HCT116 (cell line): ENCODE data around the gene ALAS2. TPM values are rescaled to one million over a fixed set of nuclear protein-coding genes. Genes with fewer than 3 reads are reported as not detected.

Experiments
- ATAC-seq: fragments of 200-7000 bp; cut with Tn5 transposase; 2 replicates; pipeline ENCODE4 v1.9.1; 2020; ENCODE audit warnings: mild to moderate bottlenecking, moderate library complexity
- BruUV-seq: library from RNA; stranded (reverse); fragments of 400-500 nt; replicated peaks from 2 replicates; lab custom pipeline; 2021; lab: Mats Ljungman, UMichigan
- CTCF ChIA-PET: fragments of 300-600 bp; sonication (Branson Sonifier 250); formaldehyde crosslinking; loops from one replicate; lab custom pipeline; 2021; ENCODE audit warnings: antibody characterized with exemption; lab: Charles Lee
- POLR2A ChIA-PET: fragments of 300-600, 350-600 bp; sonication (Branson Sonifier 250); formaldehyde crosslinking; loops from one replicate; lab custom pipeline; 2021; ENCODE audit warnings: antibody characterized with exemption; lab: Charles Lee
- RAD21 ChIA-PET, 2 experiments: fragments of 300-600 bp; sonication (Branson Sonifier 250); formaldehyde crosslinking; loops; one replicate each; lab custom pipeline; 2023; ENCODE audit warnings: low total read pairs in 2 of 2; ENCODE audit not compliant: uncharacterized antibody in 2 of 2, unreplicated experiment in 2 of 2, low non-redundant PET in 1 of 2; lab: Charles Lee
- DNase-seq: peaks from one replicate; pipeline ENCODE4 v3.0.0-alpha.2; 2010; ENCODE audit warnings: low read depth, low spot score
- H2AFZ ChIP-seq: fragments of 200-600 bp; shearing (Covaris generic), sonication (generic); 2 replicates; pipeline ENCODE4 v1.6.1; 2017; ENCODE audit warnings: low read depth, mixed run types, mixed read lengths, antibody characterized with exemption, low read length; ENCODE audit not compliant: poor library complexity, severe bottlenecking
- H3K27ac ChIP-seq: 2 replicates; pipeline ENCODE4 v1.5.1; 2012; ENCODE audit warnings: low read depth, low read length
- H3K27me3 ChIP-seq: fragments of 200-600 bp; sonication (generic); 2 replicates; pipeline ENCODE4 v1.6.1; 2016; ENCODE audit warnings: mixed run types, low read length, mixed read lengths; ENCODE audit not compliant: insufficient read depth
- H3K36me3 ChIP-seq, 2 experiments: fragments of 200-500 bp in 1 of 2; fragments of 200-600 bp in 1 of 2; sonication (Bioruptor generic) in 1 of 2; sonication (generic) in 1 of 2; 2 replicates each; pipeline versions ENCODE4 v1.5.1 to v1.6.1; 2014 to 2016; ENCODE audit warnings: low read length in 2 of 2, inconsistent platforms in 1 of 2, mixed read lengths in 1 of 2, mixed run types in 1 of 2; ENCODE audit not compliant: insufficient read depth in 2 of 2, control insufficient read depth in 1 of 2
- H3K4me1 ChIP-seq, 2 experiments: fragments of 200-600 bp in 1 of 2; sonication (generic) in 1 of 2; 2 replicates each; pipeline versions ENCODE4 v1.5.1 to v1.6.1; 2012 to 2017; ENCODE audit warnings: low read length in 2 of 2, inconsistent platforms in 1 of 2, mild to moderate bottlenecking in 1 of 2, mixed read lengths in 1 of 2, mixed run types in 1 of 2, moderate library complexity in 1 of 2; ENCODE audit not compliant: insufficient read depth in 2 of 2, control insufficient read depth in 1 of 2
- H3K4me2 ChIP-seq: fragments of 200-600 bp; sonication (generic); 2 replicates; pipeline ENCODE4 v1.6.1; 2017; ENCODE audit warnings: mixed run types, low read length, mixed read lengths
- H3K4me3 ChIP-seq, 2 experiments: fragments of 200-600 bp in 1 of 2; sonication (generic) in 1 of 2; replicated peaks in 1 of 2; 2 replicates each; pipeline ENCODE4 v1.5.1; 2011 to 2016; ENCODE audit warnings: low read length in 2 of 2, control low read depth in 1 of 2, low read depth in 1 of 2, mild to moderate bottlenecking in 1 of 2, mixed read lengths in 1 of 2, mixed run types in 1 of 2
- H3K79me2 ChIP-seq: fragments of 200-600 bp; sonication (generic); 2 replicates; pipeline ENCODE4 v1.6.1; 2017; ENCODE audit warnings: mild to moderate bottlenecking, mixed run types, low read length, moderate library complexity, mixed read lengths; ENCODE audit not compliant: insufficient read depth
- H3K9ac ChIP-seq: fragments of 200-600 bp; sonication (generic); 2 replicates; pipeline ENCODE4 v1.6.1; 2016; ENCODE audit warnings: low read length, mixed read lengths
- H3K9me2 ChIP-seq: fragments of 200-600 bp; sonication (generic), shearing (Covaris generic); 2 replicates; pipeline ENCODE4 v1.6.1; 2017; ENCODE audit warnings: mixed run types, mild to moderate bottlenecking, moderate library complexity; ENCODE audit not compliant: insufficient read depth
- H3K9me3 ChIP-seq, 2 experiments: fragments of 200-500 bp in 1 of 2; fragments of 200-600 bp in 1 of 2; sonication (Bioruptor generic) in 1 of 2; sonication (generic) in 1 of 2; 2 replicates each; pipeline ENCODE4 v1.6.1; 2014 to 2017; ENCODE audit warnings: low read length in 2 of 2, mixed read lengths in 2 of 2, inconsistent platforms in 1 of 2, low read depth in 1 of 2, mild to moderate bottlenecking in 1 of 2, mixed run types in 1 of 2, moderate library complexity in 1 of 2; ENCODE audit not compliant: control insufficient read depth in 1 of 2, insufficient read depth in 1 of 2
- H4K20me1 ChIP-seq: fragments of 200-600 bp; sonication (generic), shearing (Covaris generic); 2 replicates; pipeline ENCODE4 v1.6.1; 2017; ENCODE audit warnings: mixed run types, mild to moderate bottlenecking, moderate library complexity; ENCODE audit not compliant: insufficient read depth
- CBX3 ChIP-seq: IDR thresholded peaks from 2 replicates; pipeline ENCODE4 v1.6.1; 2012; ENCODE audit warnings: low read depth
- CEBPB ChIP-seq: IDR thresholded peaks from 2 replicates; pipeline ENCODE4 v1.6.1; 2012; ENCODE audit warnings: low read depth
- CTCF ChIP-seq, 3 experiments: fragments of 200-600 bp in 1 of 3; sonication (generic) in 1 of 3; IDR thresholded peaks in 2 of 3; conservative IDR thresholded peaks in 1 of 3; 2 replicates each; pipeline ENCODE4 v1.5.1; 2012 to 2017; ENCODE audit warnings: low read depth in 2 of 3, low read length in 2 of 3, antibody characterized with exemption in 1 of 3, borderline replicate concordance in 1 of 3, control low read depth in 1 of 3, mild to moderate bottlenecking in 1 of 3, mixed read lengths in 1 of 3, mixed run types in 1 of 3, moderate library complexity in 1 of 3; ENCODE audit not compliant: insufficient read depth in 1 of 3
- EGR1 ChIP-seq: IDR thresholded peaks from 2 replicates; pipeline ENCODE4 v1.6.1; 2012; ENCODE audit warnings: low read depth
- EZH2 ChIP-seq: fragments of 200-600 bp; sonication (generic); IDR thresholded peaks from 2 replicates; pipeline ENCODE4 v1.6.1; 2017; ENCODE audit warnings: antibody characterized with exemption, mixed run types
- EZH2phosphoT487 ChIP-seq: fragments of 200-600 bp; IDR thresholded peaks from 2 replicates; pipeline ENCODE4 v1.6.1; 2018; ENCODE audit warnings: antibody characterized with exemption, borderline replicate concordance
- FOSL1 ChIP-seq: IDR thresholded peaks from 2 replicates; pipeline ENCODE4 v1.6.1; 2012; ENCODE audit warnings: low read depth
- JUND ChIP-seq: IDR thresholded peaks from 2 replicates; pipeline ENCODE4 v1.6.1; 2012
- POLR2AphosphoS5 ChIP-seq: IDR thresholded peaks from 2 replicates; pipeline ENCODE4 v1.6.1; 2011; ENCODE audit warnings: mild to moderate bottlenecking, low read depth, low read length, moderate library complexity
- RAD21 ChIP-seq: IDR thresholded peaks from 2 replicates; pipeline ENCODE4 v1.6.1; 2012; ENCODE audit warnings: low read depth, mild to moderate bottlenecking
- SIN3A ChIP-seq: IDR thresholded peaks from 2 replicates; pipeline ENCODE4 v1.6.1; 2012; ENCODE audit warnings: low read depth
- SP1 ChIP-seq: IDR thresholded peaks from 2 replicates; pipeline ENCODE4 v1.6.1; 2012; ENCODE audit warnings: low read depth
- SRF ChIP-seq: IDR thresholded peaks from 2 replicates; pipeline ENCODE4 v1.6.1; 2012; ENCODE audit warnings: low read depth
- TCF7L2 ChIP-seq: IDR thresholded peaks from 2 replicates; pipeline ENCODE4 v1.7.0; 2011; ENCODE audit warnings: borderline replicate concordance, inconsistent platforms; ENCODE audit not compliant: insufficient read depth, insufficient read length; ENCODE audit errors: extremely low read depth
- ZBTB33 ChIP-seq: IDR thresholded peaks from 2 replicates; pipeline ENCODE4 v1.6.1; 2011; ENCODE audit warnings: mild to moderate bottlenecking, low read length, moderate library complexity; ENCODE audit not compliant: insufficient replicate concordance; ENCODE audit errors: extremely low read depth
- ZFX ChIP-seq: fragments of 450-650 bp; IDR thresholded peaks from 2 replicates; pipeline ENCODE4 v1.6.1; 2017
- ZNF274 ChIP-seq: fragments of 200-500 bp; sonication (Bioruptor generic); IDR thresholded peaks from 2 replicates; pipeline ENCODE4 v1.6.1; 2014; ENCODE audit warnings: mild to moderate bottlenecking, low read depth, low read length, inconsistent platforms
- intact Hi-C: fragments of 100-400 bp; cut with micrococcal nuclease; formaldehyde crosslinking; loops from 2 replicates; pipeline ENCODE4 v1.10.0; 2022
- total RNA-seq: library from RNA; stranded (reverse); gene quantifications from one replicate; pipeline ENCODE4 v1.2.1, GENCODE V29; 2021; ENCODE audit not compliant: unreplicated experiment
- TF ChIP-seq, protein P1 (sequence below): IDR thresholded peaks from 2 replicates; pipeline ENCODE4 v1.6.1; 2012; ENCODE audit warnings: low read depth

ALAS2 gene
- total RNA-seq, 1 experiment from 2014 or later, result not detected

GRCh38 chrX:54964766-54965497, 65.8 kb downstream of the ALAS2 start (continued):
- TF ChIP-seq, protein P1, sequence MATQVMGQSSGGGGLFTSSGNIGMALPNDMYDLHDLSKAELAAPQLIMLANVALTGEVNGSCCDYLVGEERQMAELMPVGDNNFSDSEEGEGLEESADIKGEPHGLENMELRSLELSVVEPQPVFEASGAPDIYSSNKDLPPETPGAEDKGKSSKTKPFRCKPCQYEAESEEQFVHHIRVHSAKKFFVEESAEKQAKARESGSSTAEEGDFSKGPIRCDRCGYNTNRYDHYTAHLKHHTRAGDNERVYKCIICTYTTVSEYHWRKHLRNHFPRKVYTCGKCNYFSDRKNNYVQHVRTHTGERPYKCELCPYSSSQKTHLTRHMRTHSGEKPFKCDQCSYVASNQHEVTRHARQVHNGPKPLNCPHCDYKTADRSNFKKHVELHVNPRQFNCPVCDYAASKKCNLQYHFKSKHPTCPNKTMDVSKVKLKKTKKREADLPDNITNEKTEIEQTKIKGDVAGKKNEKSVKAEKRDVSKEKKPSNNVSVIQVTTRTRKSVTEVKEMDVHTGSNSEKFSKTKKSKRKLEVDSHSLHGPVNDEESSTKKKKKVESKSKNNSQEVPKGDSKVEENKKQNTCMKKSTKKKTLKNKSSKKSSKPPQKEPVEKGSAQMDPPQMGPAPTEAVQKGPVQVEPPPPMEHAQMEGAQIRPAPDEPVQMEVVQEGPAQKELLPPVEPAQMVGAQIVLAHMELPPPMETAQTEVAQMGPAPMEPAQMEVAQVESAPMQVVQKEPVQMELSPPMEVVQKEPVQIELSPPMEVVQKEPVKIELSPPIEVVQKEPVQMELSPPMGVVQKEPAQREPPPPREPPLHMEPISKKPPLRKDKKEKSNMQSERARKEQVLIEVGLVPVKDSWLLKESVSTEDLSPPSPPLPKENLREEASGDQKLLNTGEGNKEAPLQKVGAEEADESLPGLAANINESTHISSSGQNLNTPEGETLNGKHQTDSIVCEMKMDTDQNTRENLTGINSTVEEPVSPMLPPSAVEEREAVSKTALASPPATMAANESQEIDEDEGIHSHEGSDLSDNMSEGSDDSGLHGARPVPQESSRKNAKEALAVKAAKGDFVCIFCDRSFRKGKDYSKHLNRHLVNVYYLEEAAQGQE, result no peak
- TF ChIP-seq TCF7L2 (no peak), EZH2phosphoT487 (no peak)

- no peak overlapping the region for H3K4me3 ChIP-seq
- TF ChIP-seq CEBPB, result no peak
- no peak for TF ChIP-seq ZNF274
- TF ChIP-seq EGR1, result no peak
- no peak for TF ChIP-seq FOSL1
- no peak for TF ChIP-seq JUND
- no peak for TF ChIP-seq EZH2
- no peak for TF ChIP-seq EZH2phosphoT487
- no peak for TF ChIP-seq SIN3A
- TF ChIP-seq CTCF (IDR thresholded peaks at IDR 0.05 in 2 of 3, conservative IDR thresholded peaks at IDR 0.05 in 1 of 3; ENCODE audit: borderline replicate concordance in 1 of 3, insufficient read depth in 1 of 3, low read depth in 2 of 3, low read length in 2 of 3), result no peak
- TF ChIP-seq ZFX, result no peak
- no peak for TF ChIP-seq POLR2AphosphoS5
- no peak for TF ChIP-seq TCF7L2
- no peak for TF ChIP-seq RAD21
- TF ChIP-seq SP1, result no peak
- no peak for TF ChIP-seq ZBTB33
- TF ChIP-seq CBX3, result no peak
- TF ChIP-seq SRF, result no peak
- no peaks in the 10 kb centered on the region for H3K9me2 ChIP-seq
- no peaks in the 10 kb centered on the region for H3K9me3 ChIP-seq
- no peak overlapping the region for H3K27ac ChIP-seq
- no peaks in the 10 kb centered on the region for H3K4me1 ChIP-seq
- ATAC-seq, result no peak
- no peak overlapping the region for H2AFZ ChIP-seq
- BruUV-seq, result no TSS peak
- no peak overlapping the region for H3K4me2 ChIP-seq
- no peak for DNase-seq
- no peaks in the 10 kb centered on the region for H3K36me3 ChIP-seq
- no peaks in the 10 kb centered on the region for H3K27me3 ChIP-seq
- H3K79me2 ChIP-seq, result no peaks in the 10 kb centered on the region
- ChIA-PET CTCF (no interaction called here), RAD21 (no interaction called here), POLR2A (no interaction called here)
- H3K9ac ChIP-seq, result no peak overlapping the region
- H4K20me1 ChIP-seq, result no peaks in the 10 kb centered on the region
- intact Hi-C loops, result no loop called here
These were observed 69.0 kb downstream of the ALAS2 start for GRCh38 chrX:54961750-54962149.
